H9 (cell line): ENCODE data around the gene ERAL1. TPM values are rescaled to one million over a fixed set of nuclear protein-coding genes. Genes with fewer than 3 reads are reported as not detected.
"Not testable (repeated sequence)": the region's sequence is repeated elsewhere in the genome, so short reads cannot be mapped to it uniquely, and the experiment has no call there.

Experiments
- DNase-seq: peaks from one replicate; pipeline ENCODE4 v3.0.0-alpha.2; 2017
- H2AFZ ChIP-seq: one replicate; pipeline ENCODE4 v1.6.1; 2013; ENCODE audit warnings: mild to moderate bottlenecking, low read length, control low read depth, moderate library complexity
- H2AK5ac ChIP-seq: 2 replicates; pipeline ENCODE4 v1.6.1; 2013; ENCODE audit warnings: low read length, control low read depth, mixed read lengths; ENCODE audit not compliant: insufficient read length
- H2BK120ac ChIP-seq: one replicate; pipeline ENCODE4 v1.6.1; 2013; ENCODE audit warnings: low read depth, mild to moderate bottlenecking, low read length, control low read depth, inconsistent platforms; ENCODE audit not compliant: poor library complexity, severe bottlenecking
- H2BK12ac ChIP-seq: 2 replicates; pipeline ENCODE4 v1.6.1; 2013; ENCODE audit warnings: low read length, control low read depth, mixed read lengths, low read depth; ENCODE audit not compliant: insufficient read length
- H2BK15ac ChIP-seq: 2 replicates; pipeline ENCODE4 v1.6.1; 2013; ENCODE audit warnings: low read depth, low read length, control low read depth
- H2BK20ac ChIP-seq: one replicate; pipeline ENCODE4 v1.6.1; 2013; ENCODE audit warnings: low read depth, mild to moderate bottlenecking, low read length, control low read depth, inconsistent platforms; ENCODE audit not compliant: poor library complexity, severe bottlenecking
- H2BK5ac ChIP-seq: 2 replicates; pipeline ENCODE4 v1.6.1; 2013; ENCODE audit warnings: low read length, control low read depth, mixed read lengths; ENCODE audit not compliant: insufficient read length
- H3K14ac ChIP-seq: 2 replicates; pipeline ENCODE4 v1.6.1; 2013; ENCODE audit warnings: low read length, control low read depth; ENCODE audit not compliant: insufficient read depth
- H3K18ac ChIP-seq: 2 replicates; pipeline ENCODE4 v1.6.1; 2013; ENCODE audit warnings: low read depth, mild to moderate bottlenecking, mixed read lengths, low read length, control low read depth; ENCODE audit not compliant: insufficient read length
- H3K23ac ChIP-seq: 2 replicates; pipeline ENCODE4 v1.6.1; 2013; ENCODE audit warnings: low read length, control low read depth, mixed read lengths, low read depth; ENCODE audit not compliant: insufficient read length
- H3K23me2 ChIP-seq: 2 replicates; pipeline ENCODE4 v1.6.1; 2013; ENCODE audit warnings: low read depth, mild to moderate bottlenecking, mixed read lengths, low read length, control low read depth; ENCODE audit not compliant: insufficient read length, poor library complexity, severe bottlenecking
- H3K27ac ChIP-seq: 2 replicates; pipeline ENCODE4 v1.5.1; 2013; ENCODE audit warnings: low read length, control low read depth, mixed read lengths, low read depth; ENCODE audit not compliant: insufficient read length
- H3K27me3 ChIP-seq: 2 replicates; pipeline ENCODE4 v1.6.1; 2013; ENCODE audit warnings: low read length, control low read depth, inconsistent platforms; ENCODE audit not compliant: insufficient read depth
- H3K4ac ChIP-seq: 2 replicates; pipeline ENCODE4 v1.6.1; 2013; ENCODE audit warnings: low read depth, mild to moderate bottlenecking, control low read depth, inconsistent platforms, low read length, moderate library complexity
- H3K4me1 ChIP-seq: 2 replicates; pipeline ENCODE4 v1.6.1; 2013; ENCODE audit warnings: low read length, control low read depth, inconsistent platforms; ENCODE audit not compliant: insufficient read depth
- H3K4me2 ChIP-seq: 2 replicates; pipeline ENCODE4 v1.6.1; 2013; ENCODE audit warnings: low read length, control low read depth, mixed read lengths; ENCODE audit not compliant: insufficient read length, insufficient read depth
- H3K56ac ChIP-seq: 2 replicates; pipeline ENCODE4 v1.6.1; 2013; ENCODE audit warnings: low read depth, mild to moderate bottlenecking, mixed read lengths, low read length, control low read depth; ENCODE audit not compliant: insufficient read length
- H3K79me1 ChIP-seq: 2 replicates; pipeline ENCODE4 v1.6.1; 2013; ENCODE audit warnings: low read depth, mild to moderate bottlenecking, moderate library complexity, low read length, control low read depth, inconsistent platforms; ENCODE audit not compliant: insufficient read depth, poor library complexity, severe bottlenecking
- H3K79me2 ChIP-seq: 2 replicates; pipeline ENCODE4 v1.6.1; 2013; ENCODE audit warnings: low read length, control low read depth, inconsistent platforms; ENCODE audit not compliant: insufficient read depth
- H3K9ac ChIP-seq: 2 replicates; pipeline ENCODE4 v1.6.1; 2013; ENCODE audit warnings: low read length, control low read depth, mixed read lengths; ENCODE audit not compliant: insufficient read length; ENCODE audit errors: extremely low read depth
- H3K9me3 ChIP-seq: one replicate; pipeline ENCODE4 v1.6.1; 2013; ENCODE audit warnings: low read depth, low read length, inconsistent platforms; ENCODE audit not compliant: control insufficient read depth
- H3T11ph ChIP-seq: one replicate; pipeline ENCODE4 v1.6.1; 2013; ENCODE audit warnings: mild to moderate bottlenecking, low read length, control low read depth, inconsistent platforms
- H4K20me1 ChIP-seq: one replicate; pipeline ENCODE4 v1.6.1; 2013; ENCODE audit not compliant: control insufficient read depth, insufficient read length, insufficient read depth
- H4K5ac ChIP-seq: 2 replicates; pipeline ENCODE4 v1.6.1; 2013; ENCODE audit warnings: low read depth, mild to moderate bottlenecking, mixed read lengths, low read length, control low read depth; ENCODE audit not compliant: insufficient read length
- H4K8ac ChIP-seq: replicated peaks from 2 replicates; pipeline ENCODE4 v1.6.1; 2013; ENCODE audit warnings: low read length, control low read depth, mixed read lengths, low read depth; ENCODE audit not compliant: insufficient read length
- H4K91ac ChIP-seq: 2 replicates; pipeline ENCODE4 v1.6.1; 2013; ENCODE audit warnings: low read depth, mild to moderate bottlenecking, moderate library complexity, mixed read lengths, low read length, control low read depth; ENCODE audit not compliant: insufficient read length
- H3K27ac Mint-ChIP-seq, 3 experiments: 2 replicates in 2 of 3; 3 replicates in 1 of 3; pipeline ENCODE4 v1.8.0; 2020 to 2021; ENCODE audit warnings: mixed read lengths in 3 of 3, mild to moderate bottlenecking in 1 of 3, moderate library complexity in 1 of 3
- H3K27me3 Mint-ChIP-seq: 2 replicates; pipeline ENCODE4 v1.8.0; 2021; ENCODE audit warnings: low read depth, mild to moderate bottlenecking, moderate library complexity, mixed read lengths
- H3K36me3 Mint-ChIP-seq, 3 experiments: 2 replicates in 2 of 3; 3 replicates in 1 of 3; pipeline ENCODE4 v1.8.0; 2020 to 2021; ENCODE audit warnings: low read depth in 3 of 3, mixed read lengths in 3 of 3; ENCODE audit not compliant: insufficient read depth in 1 of 3
- H3K4me1 Mint-ChIP-seq, 2 experiments: 2 replicates each; pipeline ENCODE4 v1.8.0; 2020; ENCODE audit warnings: mixed read lengths in 2 of 2
- H3K4me3 Mint-ChIP-seq, 2 experiments: 2 replicates in 1 of 2; 3 replicates in 1 of 2; pipeline ENCODE4 v1.8.0; 2020 to 2021; ENCODE audit warnings: mild to moderate bottlenecking in 2 of 2, mixed read lengths in 2 of 2, moderate library complexity in 1 of 2
- H3K9me3 Mint-ChIP-seq, 2 experiments: 2 replicates in 1 of 2; 3 replicates in 1 of 2; pipeline ENCODE4 v1.8.0; 2020; ENCODE audit warnings: mild to moderate bottlenecking in 2 of 2, mixed read lengths in 2 of 2, moderate library complexity in 1 of 2
- WGBS: extraction: QIAGEN DNeasy Blood & Tissue Kit; methylation state at CpG from one replicate; pipeline ENCODE4 v1.1.7; 2013; ENCODE audit warnings: missing lambda C conversion rate, low lambda C conversion rate, mixed read lengths; ENCODE audit not compliant: insufficient read length; ENCODE audit errors: extremely low coverage; 5-methylcytosine and 5-hydroxymethylcytosine counted together
- total RNA-seq: library from RNA; stranded (reverse); gene quantifications from 2 replicates; pipeline ENCODE4 v1.2.1, GENCODE V29; 2021
- TF ChIP-seq, protein P1 (sequence below): fragments of 200-600 bp; sonication (generic); conservative IDR thresholded peaks from 3 replicates; pipeline ENCODE4 v1.8.0; 2021; ENCODE audit warnings: antibody characterized with exemption, mild to moderate bottlenecking

ERAL1 gene
- total RNA-seq, 1 experiment from 2014 or later, result 67.8 TPM

DNA sequence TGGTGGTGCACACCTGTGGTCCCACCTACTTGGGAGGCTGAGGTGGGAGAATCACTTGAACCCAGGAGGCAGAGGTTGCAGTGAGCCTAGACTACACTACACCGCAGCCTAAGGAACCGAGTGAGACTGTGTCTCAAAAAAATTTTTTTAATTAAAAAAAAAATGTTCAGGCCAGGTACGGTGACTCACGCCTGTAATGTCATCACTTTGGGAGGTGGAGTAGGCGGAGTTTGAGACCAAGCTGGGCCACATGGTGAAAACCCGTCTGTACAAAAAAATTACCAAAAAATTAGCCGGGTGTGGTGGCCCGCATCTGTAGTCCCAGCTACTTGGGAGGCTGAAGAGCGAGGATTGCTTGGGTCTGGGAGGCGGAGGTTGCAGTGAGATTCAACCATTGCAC is 8.6 kb upstream of the ERAL1 start:
- peaks cover 0 to 2% (median 0%) of the 10 kb centered on the region in 3 experiments; a peak in 1 of 7 replicates for H3K36me3 Mint-ChIP-seq
- H3K4ac ChIP-seq, result no peak overlapping the region
- H3K27ac Mint-ChIP-seq, result no peak overlapping the region

DNA sequence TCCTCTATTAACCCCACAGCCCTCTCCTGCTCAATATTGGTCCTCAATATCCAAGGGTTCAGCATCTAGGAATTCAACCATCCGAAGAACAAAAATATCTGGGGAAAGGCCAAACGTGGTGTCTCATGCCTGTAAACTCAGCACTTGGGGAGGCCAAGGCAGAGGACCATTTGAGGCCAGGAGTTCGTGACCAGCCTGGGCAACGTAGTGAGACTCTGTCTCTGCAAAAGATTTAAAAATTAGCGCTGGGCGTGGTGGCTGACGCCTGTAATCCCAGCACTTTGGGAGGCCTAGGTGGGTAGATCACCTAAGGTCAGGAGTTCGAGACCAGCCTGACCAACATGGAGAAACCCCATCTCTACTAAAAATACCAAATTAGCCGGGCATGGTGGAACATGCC is 8.1 kb upstream of the ERAL1 start:
- not testable (repeated sequence) for H3K4me1 Mint-ChIP-seq, H3K9ac ChIP-seq, H4K5ac ChIP-seq, H3K27me3 ChIP-seq, H3K9me3 ChIP-seq, H3K9me3 Mint-ChIP-seq, H3K4me3 Mint-ChIP-seq, H3K18ac ChIP-seq, H2BK20ac ChIP-seq, DNase-seq, H4K20me1 ChIP-seq, H3K23me2 ChIP-seq, H3K14ac ChIP-seq, H3T11ph ChIP-seq, H4K8ac ChIP-seq, H3K27me3 Mint-ChIP-seq, H3K23ac ChIP-seq, H3K4me1 ChIP-seq, H3K36me3 Mint-ChIP-seq, H3K79me2 ChIP-seq, H3K56ac ChIP-seq, H4K91ac ChIP-seq, H3K4me2 ChIP-seq, H3K27ac Mint-ChIP-seq, H2AFZ ChIP-seq, H3K79me1 ChIP-seq, H2BK15ac ChIP-seq, H2BK12ac ChIP-seq, H3K27ac ChIP-seq, H2AK5ac ChIP-seq, H2BK120ac ChIP-seq, H2BK5ac ChIP-seq, H3K4ac ChIP-seq
- WGBS, result no CpG with 5 or more reads among the region's 9 CpGs

More for the DNA sequence above, 8.6 kb upstream of the ERAL1 start:
- H2AFZ ChIP-seq, result no peak overlapping the region
- Mint-ChIP-seq H3K9me3 (no peaks in the 10 kb centered on the region), H3K4me3 (no peak overlapping the region), H3K27me3 (no peaks in the 10 kb centered on the region), H3K4me1 (peaks cover 5 to 12% of the 10 kb centered on the region in 2 experiments; a peak in 3 of 4 replicates)
- no peak overlapping the region for H3K9ac ChIP-seq
- no peak overlapping the region for H4K5ac ChIP-seq
- no peak overlapping the region for H3K18ac ChIP-seq
- no peaks in the 10 kb centered on the region for H3K9me3 ChIP-seq
- H2BK12ac ChIP-seq, result no peak overlapping the region
- no peak overlapping the region for H3K27ac ChIP-seq
- H3K23me2 ChIP-seq, result peaks cover 6% of the 10 kb centered on the region
- H2BK5ac ChIP-seq, result no peak overlapping the region
- H3K4me2 ChIP-seq, result no peak overlapping the region
- no peak overlapping the region for H2BK120ac ChIP-seq
- no peak overlapping the region for H3K23ac ChIP-seq
- TF ChIP-seq, protein P1, sequence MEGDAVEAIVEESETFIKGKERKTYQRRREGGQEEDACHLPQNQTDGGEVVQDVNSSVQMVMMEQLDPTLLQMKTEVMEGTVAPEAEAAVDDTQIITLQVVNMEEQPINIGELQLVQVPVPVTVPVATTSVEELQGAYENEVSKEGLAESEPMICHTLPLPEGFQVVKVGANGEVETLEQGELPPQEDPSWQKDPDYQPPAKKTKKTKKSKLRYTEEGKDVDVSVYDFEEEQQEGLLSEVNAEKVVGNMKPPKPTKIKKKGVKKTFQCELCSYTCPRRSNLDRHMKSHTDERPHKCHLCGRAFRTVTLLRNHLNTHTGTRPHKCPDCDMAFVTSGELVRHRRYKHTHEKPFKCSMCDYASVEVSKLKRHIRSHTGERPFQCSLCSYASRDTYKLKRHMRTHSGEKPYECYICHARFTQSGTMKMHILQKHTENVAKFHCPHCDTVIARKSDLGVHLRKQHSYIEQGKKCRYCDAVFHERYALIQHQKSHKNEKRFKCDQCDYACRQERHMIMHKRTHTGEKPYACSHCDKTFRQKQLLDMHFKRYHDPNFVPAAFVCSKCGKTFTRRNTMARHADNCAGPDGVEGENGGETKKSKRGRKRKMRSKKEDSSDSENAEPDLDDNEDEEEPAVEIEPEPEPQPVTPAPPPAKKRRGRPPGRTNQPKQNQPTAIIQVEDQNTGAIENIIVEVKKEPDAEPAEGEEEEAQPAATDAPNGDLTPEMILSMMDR, result no peak
- H4K8ac ChIP-seq, result no peak overlapping the region
- H3K79me1 ChIP-seq, result no peaks in the 10 kb centered on the region
- H3K4me1 ChIP-seq, result no peaks in the 10 kb centered on the region
- H2BK20ac ChIP-seq, result no peak overlapping the region
- H2BK15ac ChIP-seq, result no peak overlapping the region
- H3K79me2 ChIP-seq, result peaks cover 8% of the 10 kb centered on the region; the same call in 1 of the 2 replicates
- H4K91ac ChIP-seq, result no peak overlapping the region
- DNase-seq, result no peak
- H3K14ac ChIP-seq, result no peak overlapping the region
- H3K27me3 ChIP-seq, result no peaks in the 10 kb centered on the region
- H2AK5ac ChIP-seq, result no peak overlapping the region
- no peaks in the 10 kb centered on the region for H4K20me1 ChIP-seq
- H3T11ph ChIP-seq, result no peak overlapping the region
- no CpG with 5 or more reads among the region's 10 CpGs for WGBS
- no peak overlapping the region for H3K56ac ChIP-seq
